HUES6 (cell line): ENCODE results near the gene NOS1AP.
A peak's percentile ranks its signal among the peaks of the same experiment; 100 is the strongest.

Experiments
- H3K27ac ChIP-seq: 2 replicates; pipeline ENCODE4 v1.7.0; 2013; ENCODE audit warnings: low read depth, mild to moderate bottlenecking, low read length, inconsistent platforms
- H3K27me3 ChIP-seq: 2 replicates; pipeline ENCODE4 v1.6.1; 2013; ENCODE audit warnings: low read length; ENCODE audit not compliant: control insufficient read depth, insufficient read depth
- H3K36me3 ChIP-seq: 2 replicates; pipeline ENCODE4 v1.6.1; 2013; ENCODE audit warnings: low read length; ENCODE audit not compliant: control insufficient read depth, insufficient read depth
- H3K4me1 ChIP-seq: 2 replicates; pipeline ENCODE4 v1.6.1; 2013; ENCODE audit warnings: low read length; ENCODE audit not compliant: control insufficient read depth, insufficient read depth
- H3K4me3 ChIP-seq: 2 replicates; pipeline ENCODE4 v1.5.1; 2013; ENCODE audit warnings: low read depth, low read length
- H3K9ac ChIP-seq: one replicate; pipeline ENCODE4 v1.6.1; 2013; ENCODE audit warnings: mild to moderate bottlenecking, low read length
- H3K9me3 ChIP-seq: 2 replicates; pipeline ENCODE4 v1.6.1; 2013; ENCODE audit warnings: low read depth, low read length; ENCODE audit not compliant: control insufficient read depth, insufficient read depth

The NOS1AP gene

DNA sequence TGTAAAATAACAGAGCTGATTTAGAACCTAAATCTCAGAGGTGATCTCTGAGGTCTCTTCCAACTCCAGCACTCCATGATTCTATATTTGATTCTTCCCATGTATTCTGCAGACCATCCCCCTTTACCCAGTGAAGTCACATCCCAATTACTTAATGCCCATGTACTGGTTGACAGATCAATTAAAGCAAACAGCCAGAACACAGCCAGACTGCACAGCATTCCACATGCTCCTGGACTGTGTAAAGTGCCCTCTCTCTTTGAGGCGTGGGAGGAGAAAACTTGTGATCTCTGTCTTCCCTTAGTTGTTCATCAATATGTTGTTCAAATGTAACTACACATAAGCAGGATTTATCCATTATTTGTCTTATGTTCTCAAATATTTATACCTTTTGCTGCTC lies 18.1 kb downstream of the NOS1AP start:
- H3K27me3 ChIP-seq = no peaks in the 10 kb centered on the region
- no peak overlapping the region for H3K9ac ChIP-seq
- H3K9me3 ChIP-seq = 0 out of 2 replicates have a peak, but pooled peaks cover 4% of the 10 kb centered on the region
- peaks cover 29% of the 10 kb centered on the region for H3K4me1 ChIP-seq
- H3K27ac ChIP-seq = no peak overlapping the region
- no peak overlapping the region for H3K4me3 ChIP-seq
- H3K36me3 ChIP-seq = no peaks in the 10 kb centered on the region

DNA sequence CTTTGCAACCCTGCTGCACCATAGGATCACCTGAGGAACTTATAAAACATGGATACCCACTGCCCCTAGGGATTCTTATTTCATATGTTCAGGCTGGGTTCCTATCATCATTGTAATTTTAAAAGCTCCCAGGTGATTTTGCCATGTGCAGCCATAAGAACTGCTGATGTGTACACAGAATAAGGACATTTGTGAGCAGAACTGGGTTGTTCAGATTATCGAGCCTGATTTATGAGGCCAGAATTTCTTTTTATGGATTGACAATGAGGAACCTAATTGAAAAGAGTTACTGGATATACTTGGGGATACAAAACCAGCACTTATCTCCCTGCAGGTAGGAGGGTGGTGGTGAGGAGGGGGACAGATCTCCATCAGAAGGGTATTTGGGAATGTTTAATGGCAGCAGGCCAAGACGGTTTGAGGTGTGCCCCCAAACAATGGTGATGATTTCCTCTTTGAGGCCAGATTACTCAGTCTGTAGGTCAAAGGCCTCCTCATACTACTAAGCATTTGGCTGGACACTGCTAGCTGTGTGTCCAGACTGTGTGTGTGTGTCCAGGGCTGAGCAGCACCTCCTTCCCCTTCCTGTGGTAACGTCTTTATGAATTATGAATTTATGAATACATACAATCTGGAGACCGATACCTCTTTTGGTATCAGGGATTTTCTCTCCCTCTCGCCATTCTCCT lies 18.9 kb downstream of the NOS1AP start:
- Histone ChIP-seq H3K9ac (no peak overlapping the region), H3K4me1 (peaks cover 37% of the 10 kb centered on the region), H3K9me3 (0 out of 2 replicates have a peak, but pooled peaks cover 4% of the 10 kb centered on the region)

GRCh38 chr1:162089748-162090147 lies 20.3 kb downstream of the NOS1AP start:
- Histone ChIP-seq H3K27me3 (no peaks in the 10 kb centered on the region), H3K9ac (no peak overlapping the region), H3K27ac (no peak overlapping the region), H3K4me3 (no peak overlapping the region), H3K9me3 (0 out of 2 replicates have a peak, but pooled peaks cover 4% of the 10 kb centered on the region), H3K36me3 (no peaks in the 10 kb centered on the region), H3K4me1 (peaks cover 48% of the 10 kb centered on the region)

More for the DNA sequence above, 18.9 kb downstream of the NOS1AP start:
- no peak overlapping the region for H3K4me3 ChIP-seq
- H3K36me3 ChIP-seq = no peaks in the 10 kb centered on the region
- H3K27me3 ChIP-seq = no peaks in the 10 kb centered on the region
- H3K27ac ChIP-seq = no peak overlapping the region

DNA sequence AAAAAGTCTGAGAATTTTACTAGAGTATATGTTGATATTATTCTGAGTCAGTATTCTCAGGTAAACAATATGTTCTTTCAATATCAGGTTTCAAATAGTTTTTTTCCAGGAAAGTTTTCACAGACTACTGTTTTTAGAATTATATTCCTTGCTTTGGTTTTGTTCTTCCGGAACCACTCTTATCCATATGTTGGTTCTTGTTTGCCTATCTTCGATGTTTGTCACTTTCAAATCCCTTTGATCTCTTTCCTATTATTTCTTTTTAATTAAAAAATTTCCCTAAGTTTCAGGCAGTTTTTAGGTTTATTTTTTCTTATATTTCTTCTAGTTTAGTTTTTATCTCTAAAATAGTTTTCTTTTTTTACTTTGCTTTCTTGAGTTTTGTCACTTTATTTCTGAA lies 20.9 kb downstream of the NOS1AP start:
- Histone ChIP-seq H3K4me1 (peaks cover 49% of the 10 kb centered on the region), H3K27me3 (no peaks in the 10 kb centered on the region), H3K27ac (no peak overlapping the region), H3K4me3 (no peak overlapping the region), H3K9ac (no peak overlapping the region), H3K36me3 (no peaks in the 10 kb centered on the region), H3K9me3 (0 out of 2 replicates have a peak, but pooled peaks cover 4% of the 10 kb centered on the region)

GRCh38 chr1:162091681-162092524 lies 22.4 kb downstream of the NOS1AP start:
- peak overlapping the region; percentile 24 for H3K4me3 ChIP-seq
- peak overlapping the region; percentile 15; the same call in 1 of the 2 replicates for H3K27ac ChIP-seq

GRCh38 chr1:162093095-162093494 lies 23.6 kb downstream of the NOS1AP start:
- H3K4me1 ChIP-seq = peaks cover 42% of the 10 kb centered on the region
- H3K9me3 ChIP-seq = peaks cover 4% of the 10 kb centered on the region; the same call in 1 of the 2 replicates
- H3K27ac ChIP-seq = peak overlapping the region; percentile 15; the same call in 1 of the 2 replicates
- H3K27me3 ChIP-seq = no peaks in the 10 kb centered on the region
- no peak overlapping the region for H3K9ac ChIP-seq
- H3K4me3 ChIP-seq = no peak overlapping the region
- H3K36me3 ChIP-seq = no peaks in the 10 kb centered on the region

More at GRCh38 chr1:162091681-162092524, 22.4 kb downstream of the NOS1AP start:
- H3K36me3 ChIP-seq = no peaks in the 10 kb centered on the region
- peak overlapping the region; percentile 64 for H3K9ac ChIP-seq
- H3K4me1 ChIP-seq = peaks cover 49% of the 10 kb centered on the region
- H3K27me3 ChIP-seq = no peaks in the 10 kb centered on the region
- H3K9me3 ChIP-seq = peaks cover 4% of the 10 kb centered on the region; the same call in 1 of the 2 replicates

DNA sequence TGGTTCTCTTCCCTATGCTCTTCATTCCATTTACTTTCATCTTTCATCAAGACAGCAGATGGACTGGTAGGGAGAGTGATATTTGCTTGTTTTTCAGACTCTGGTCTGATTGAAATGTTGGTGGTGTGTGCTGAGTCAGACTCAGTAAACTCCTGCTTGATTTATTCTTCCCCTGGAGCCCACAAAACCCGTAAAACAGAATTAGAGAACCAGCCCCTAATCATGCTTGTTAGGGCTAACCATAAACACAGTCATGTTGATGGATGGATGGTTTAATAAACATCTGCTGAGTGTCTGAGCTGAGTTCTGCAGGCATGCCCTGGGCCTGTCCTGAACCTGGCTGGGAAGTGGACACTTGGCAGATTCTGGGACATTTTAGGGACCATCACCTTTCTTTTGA lies 24.8 kb downstream of the NOS1AP start:
- peaks cover 37% of the 10 kb centered on the region for H3K4me1 ChIP-seq
- peaks cover 4% of the 10 kb centered on the region; the same call in 1 of the 2 replicates for H3K9me3 ChIP-seq
- no peak overlapping the region for H3K27ac ChIP-seq
- no peak overlapping the region for H3K9ac ChIP-seq
- no peaks in the 10 kb centered on the region for H3K36me3 ChIP-seq
- H3K4me3 ChIP-seq = no peak overlapping the region
- H3K27me3 ChIP-seq = no peaks in the 10 kb centered on the region

GRCh38 chr1:162094723-162095122 lies 25.2 kb downstream of the NOS1AP start:
- Histone ChIP-seq H3K27ac (no peak overlapping the region), H3K9ac (no peak overlapping the region)

DNA sequence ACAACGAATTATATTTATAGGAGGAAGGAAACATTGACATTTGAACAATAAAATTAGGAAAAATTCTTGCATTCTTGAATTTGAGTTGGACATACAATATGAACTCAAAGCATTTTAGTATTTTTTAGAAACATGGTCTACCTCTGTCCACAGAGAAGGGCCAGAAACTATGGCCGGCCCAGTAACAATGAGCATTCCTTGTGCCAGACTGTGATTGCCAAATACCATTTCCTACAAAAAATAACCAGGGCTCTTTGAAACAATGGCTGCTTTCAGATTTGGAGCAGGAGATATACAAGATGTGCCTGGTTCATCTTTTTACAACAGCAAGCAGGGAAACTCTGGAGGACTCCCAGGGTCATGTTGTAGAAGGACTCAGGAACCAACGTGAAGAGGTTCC lies 38.4 kb downstream of the NOS1AP start:
- Histone ChIP-seq H3K9me3 (peaks cover 7% of the 10 kb centered on the region; the same call in 1 of the 2 replicates), H3K36me3 (no peaks in the 10 kb centered on the region), H3K4me1 (no peaks in the 10 kb centered on the region; the same call in 1 of the 2 replicates), H3K9ac (no peak overlapping the region), H3K4me3 (no peak overlapping the region), H3K27ac (no peak overlapping the region), H3K27me3 (no peaks in the 10 kb centered on the region)

More at GRCh38 chr1:162094723-162095122, 25.2 kb downstream of the NOS1AP start:
- H3K4me1 ChIP-seq = peaks cover 37% of the 10 kb centered on the region
- H3K27me3 ChIP-seq = no peaks in the 10 kb centered on the region
- peaks cover under 1% of the 10 kb centered on the region; the same call in 1 of the 2 replicates for H3K9me3 ChIP-seq
- H3K36me3 ChIP-seq = no peaks in the 10 kb centered on the region
- no peak overlapping the region for H3K4me3 ChIP-seq

GRCh38 chr1:162108426-162108825 lies 38.9 kb downstream of the NOS1AP start:
- Histone ChIP-seq H3K27ac (no peak overlapping the region), H3K36me3 (no peaks in the 10 kb centered on the region), H3K27me3 (no peaks in the 10 kb centered on the region), H3K9ac (no peak overlapping the region), H3K9me3 (peaks cover 7% of the 10 kb centered on the region; the same call in 1 of the 2 replicates), H3K4me3 (no peak overlapping the region), H3K4me1 (no peaks in the 10 kb centered on the region; the same call in 1 of the 2 replicates)
